ENCODE measurements around the gene INPP5A. TPM values are rescaled to one million over a fixed set of nuclear protein-coding genes. Genes with fewer than 3 reads are reported as not detected.

Gene INPP5A
- total RNA-seq, 1 experiment from 2014 or later, result 22.6 TPM

DNA sequence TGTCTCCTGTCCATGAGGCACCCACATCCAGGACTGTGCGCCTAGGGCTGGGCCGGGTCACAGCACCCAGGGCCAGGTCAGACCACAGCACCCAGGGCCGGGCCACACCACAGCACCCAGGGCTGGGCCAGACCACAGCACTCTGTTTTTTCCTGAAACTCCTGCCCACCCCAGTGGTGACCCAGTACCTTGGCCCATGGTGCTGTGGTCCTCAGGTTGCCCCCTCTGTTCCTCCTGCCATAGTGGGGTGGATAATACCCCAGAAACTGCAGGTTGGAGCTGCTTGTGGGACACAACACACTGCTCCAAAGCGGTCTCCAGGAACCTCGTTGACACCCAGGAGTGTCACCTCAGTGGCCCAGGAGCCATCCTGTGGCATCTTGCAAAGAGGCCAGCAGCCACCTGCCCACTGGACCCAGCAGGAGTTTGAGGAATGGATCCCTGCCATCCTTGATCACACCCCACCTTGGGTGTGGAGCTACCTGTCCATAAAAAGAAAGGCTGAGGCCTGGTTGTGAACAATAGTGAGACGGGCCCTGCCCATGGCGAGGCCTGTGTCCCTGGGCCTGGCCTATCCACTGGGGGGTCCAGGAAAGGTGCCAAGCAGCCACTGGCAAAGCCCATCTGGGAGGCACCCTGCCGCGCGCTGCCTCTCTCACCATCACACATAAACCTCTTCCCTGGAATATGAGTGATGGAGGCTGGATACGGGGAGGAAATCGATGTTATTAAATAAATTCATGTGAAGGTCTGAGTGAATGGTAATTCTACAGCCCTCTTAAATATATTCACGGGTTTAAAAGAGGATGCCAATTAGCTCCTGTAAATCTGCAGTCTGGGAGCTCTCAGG, 159.4 kb downstream of the INPP5A start:
- ATAC-seq, result no peak
- BruUV-seq (replicated peaks), result no TSS peak
- Histone ChIP-seq H3K79me2 (ENCODE audit: low read length) (0 out of 2 replicates have a peak, but pooled peaks cover 3% of the 10 kb centered on the region), H2AFZ (ENCODE audit: low read length) (no peak overlapping the region), H4K20me1 (ENCODE audit: low read length) (no peaks in the 10 kb centered on the region), H3K4me3 (ENCODE audit: low read length) (no peak overlapping the region), H3K27me3 (ENCODE audit: low read length) (no peaks in the 10 kb centered on the region), H3K9me3 (ENCODE audit: low read length) (no peaks in the 10 kb centered on the region), H3F3A (ENCODE audit: low read length, unreplicated experiment) (peaks cover 3% of the 10 kb centered on the region), H3K27ac (ENCODE audit: low read length) (no peak overlapping the region), H3K4me2 (ENCODE audit: low read length) (no peak overlapping the region), H3K9ac (ENCODE audit: low read length) (no peak overlapping the region), H3K36me3 (ENCODE audit: low read depth, low read length) (no peaks in the 10 kb centered on the region), H3K4me1 (ENCODE audit: insufficient read depth, low read length) (no peaks in the 10 kb centered on the region), H3K9me2 (replicated peaks; ENCODE audit: low read length) (no peaks in the 10 kb centered on the region)
- ChIA-PET CTCF (no interaction called here), POLR2A (ENCODE audit: unreplicated experiment) (no interaction called here)
- intact Hi-C loops (cut with micrococcal nuclease), result no loop called here
- DNase-seq, result no peak
- TF ChIP-seq, protein P1, sequence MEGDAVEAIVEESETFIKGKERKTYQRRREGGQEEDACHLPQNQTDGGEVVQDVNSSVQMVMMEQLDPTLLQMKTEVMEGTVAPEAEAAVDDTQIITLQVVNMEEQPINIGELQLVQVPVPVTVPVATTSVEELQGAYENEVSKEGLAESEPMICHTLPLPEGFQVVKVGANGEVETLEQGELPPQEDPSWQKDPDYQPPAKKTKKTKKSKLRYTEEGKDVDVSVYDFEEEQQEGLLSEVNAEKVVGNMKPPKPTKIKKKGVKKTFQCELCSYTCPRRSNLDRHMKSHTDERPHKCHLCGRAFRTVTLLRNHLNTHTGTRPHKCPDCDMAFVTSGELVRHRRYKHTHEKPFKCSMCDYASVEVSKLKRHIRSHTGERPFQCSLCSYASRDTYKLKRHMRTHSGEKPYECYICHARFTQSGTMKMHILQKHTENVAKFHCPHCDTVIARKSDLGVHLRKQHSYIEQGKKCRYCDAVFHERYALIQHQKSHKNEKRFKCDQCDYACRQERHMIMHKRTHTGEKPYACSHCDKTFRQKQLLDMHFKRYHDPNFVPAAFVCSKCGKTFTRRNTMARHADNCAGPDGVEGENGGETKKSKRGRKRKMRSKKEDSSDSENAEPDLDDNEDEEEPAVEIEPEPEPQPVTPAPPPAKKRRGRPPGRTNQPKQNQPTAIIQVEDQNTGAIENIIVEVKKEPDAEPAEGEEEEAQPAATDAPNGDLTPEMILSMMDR (conservative IDR thresholded peaks at IDR 0.05; ENCODE audit: low read depth, low read length), result no peak
- no peak for TF ChIP-seq EZH2phosphoT487 (IDR thresholded peaks at IDR 0.05; ENCODE audit: borderline replicate concordance, low read length)
- no peak for TF ChIP-seq EZH2 (IDR thresholded peaks at IDR 0.05; ENCODE audit: low read length, unreplicated experiment)

- no peak overlapping the region for H2AFZ ChIP-seq (ENCODE audit: low read length)
- H3K9ac ChIP-seq (ENCODE audit: low read length), result no peak overlapping the region
- no peaks in the 10 kb centered on the region for H3K4me1 ChIP-seq (ENCODE audit: insufficient read depth, low read length)
- H3K9me2 ChIP-seq (replicated peaks; ENCODE audit: low read length), result no peaks in the 10 kb centered on the region
- TF ChIP-seq, protein P1 (conservative IDR thresholded peaks at IDR 0.05; ENCODE audit: low read depth, low read length), result no peak
- TF ChIP-seq EZH2 (IDR thresholded peaks at IDR 0.05; ENCODE audit: low read length, unreplicated experiment) (no peak), EZH2phosphoT487 (IDR thresholded peaks at IDR 0.05; ENCODE audit: borderline replicate concordance, low read length) (no peak)
- CTCF ChIA-PET, result no interaction called here
- DNase-seq (no peak), ATAC-seq (no peak)
- POLR2A ChIA-PET (ENCODE audit: unreplicated experiment), result no interaction called here
- no peaks in the 10 kb centered on the region for H3K36me3 ChIP-seq (ENCODE audit: low read depth, low read length)
- no peak overlapping the region for H3K4me3 ChIP-seq (ENCODE audit: low read length)
- BruUV-seq (replicated peaks), result no TSS peak
- H3F3A ChIP-seq (ENCODE audit: low read length, unreplicated experiment), result peaks cover 3% of the 10 kb centered on the region
- H4K20me1 ChIP-seq (ENCODE audit: low read length), result no peaks in the 10 kb centered on the region
- no peak overlapping the region for H3K27ac ChIP-seq (ENCODE audit: low read length)
- intact Hi-C loops (cut with micrococcal nuclease), result no loop called here
- no peaks in the 10 kb centered on the region for H3K27me3 ChIP-seq (ENCODE audit: low read length)
- H3K9me3 ChIP-seq (ENCODE audit: low read length), result no peaks in the 10 kb centered on the region
- 0 out of 2 replicates have a peak, but pooled peaks cover 3% of the 10 kb centered on the region for H3K79me2 ChIP-seq (ENCODE audit: low read length)
- H3K4me2 ChIP-seq (ENCODE audit: low read length), result no peak overlapping the region
Observed at GRCh38 chr10:132697578-132698200, 160.1 kb downstream of the INPP5A start.

Measured in PC-3 (cell line).